ENCODE measurements around the gene EP400.

The EP400 gene

GRCh38 chr12:131928711-131929580, 20.8 kb upstream of the EP400 start, which contains the start of gene PUS1:
PUS1 (plus strand) TSS chr12:131929276; CDS start chr12:131929723, 447 bp downstream.
- WGBS, 2 experiments = 0 to 1% methylated on average over 79 to 82 of the region's 84 CpGs

GRCh38 chr12:131929581-131930456, 19.9 kb upstream of the EP400 start:
- Histone ChIP-seq H3K9me3 (ENCODE audit: control insufficient read depth, low read length) (no peaks in the 10 kb centered on the region), H3K4me3 (ENCODE audit: insufficient read depth, low read depth, low read length) (peak overlapping the region; percentile 76), H3K36me3 (ENCODE audit: control insufficient read depth, insufficient read depth, low read length) (peaks cover 18% of the 10 kb centered on the region), H3K27ac (ENCODE audit: insufficient read depth, low read depth, low read length, poor library complexity, severe bottlenecking) (peak overlapping the region; percentile 82), H3K27me3 (ENCODE audit: control insufficient read depth, insufficient read depth, low read length, poor library complexity, severe bottlenecking) (peaks cover 9% of the 10 kb centered on the region), H3K4me1 (ENCODE audit: control insufficient read depth, insufficient read depth, low read length) (no peaks in the 10 kb centered on the region)
- WGBS, 2 experiments = 1% methylated on average over 87 of the region's 87 CpGs

More at GRCh38 chr12:131928711-131929580, 20.8 kb upstream of the EP400 start, which contains the start of gene PUS1:
- Histone ChIP-seq H3K9me3 (ENCODE audit: control insufficient read depth, low read length) (no peaks in the 10 kb centered on the region), H3K4me3 (ENCODE audit: insufficient read depth, low read depth, low read length) (peak within 1 kb of the TSS; percentile 76), H3K27ac (ENCODE audit: insufficient read depth, low read depth, low read length, poor library complexity, severe bottlenecking) (peak within 1 kb of the TSS; percentile 82), H3K36me3 (ENCODE audit: control insufficient read depth, insufficient read depth, low read length) (peaks cover 18% of the 10 kb centered on the region), H3K4me1 (ENCODE audit: control insufficient read depth, insufficient read depth, low read length) (no peaks in the 10 kb centered on the region), H3K27me3 (ENCODE audit: control insufficient read depth, insufficient read depth, low read length, poor library complexity, severe bottlenecking) (peaks cover 9% of the 10 kb centered on the region)

- Histone ChIP-seq H3K27me3 (ENCODE audit: control insufficient read depth, insufficient read depth, low read length, poor library complexity, severe bottlenecking) (peaks cover 9% of the 10 kb centered on the region), H3K27ac (ENCODE audit: insufficient read depth, low read depth, low read length, poor library complexity, severe bottlenecking) (no peak overlapping the region), H3K4me3 (ENCODE audit: insufficient read depth, low read depth, low read length) (peak overlapping the region; percentile 76), H3K4me1 (ENCODE audit: control insufficient read depth, insufficient read depth, low read length) (no peaks in the 10 kb centered on the region), H3K36me3 (ENCODE audit: control insufficient read depth, insufficient read depth, low read length) (peaks cover 18% of the 10 kb centered on the region), H3K9me3 (ENCODE audit: control insufficient read depth, low read length) (no peaks in the 10 kb centered on the region)
- WGBS, 2 experiments = 78 to 84% methylated on average over 9 of the region's 9 CpGs
Measured at GRCh38 chr12:131930510-131930909, 19.2 kb upstream of the EP400 start.

- Histone ChIP-seq H3K27me3 (ENCODE audit: control insufficient read depth, insufficient read depth, low read length, poor library complexity, severe bottlenecking) (peaks cover 3% of the 10 kb centered on the region), H3K36me3 (ENCODE audit: control insufficient read depth, insufficient read depth, low read length) (peaks cover 18% of the 10 kb centered on the region), H3K4me3 (ENCODE audit: insufficient read depth, low read depth, low read length) (no peak overlapping the region), H3K27ac (ENCODE audit: insufficient read depth, low read depth, low read length, poor library complexity, severe bottlenecking) (no peak overlapping the region), H3K9me3 (ENCODE audit: control insufficient read depth, low read length) (no peaks in the 10 kb centered on the region), H3K4me1 (ENCODE audit: control insufficient read depth, insufficient read depth, low read length) (no peaks in the 10 kb centered on the region)
- WGBS, 2 experiments = 96 to 98% methylated on average over 6 of the region's 8 CpGs
Measured at GRCh38 chr12:131933387-131933786, 16.4 kb upstream of the EP400 start.

- Histone ChIP-seq H3K4me1 (ENCODE audit: control insufficient read depth, insufficient read depth, low read length) (no peaks in the 10 kb centered on the region), H3K4me3 (ENCODE audit: insufficient read depth, low read depth, low read length) (no peak overlapping the region), H3K9me3 (ENCODE audit: control insufficient read depth, low read length) (no peaks in the 10 kb centered on the region), H3K36me3 (ENCODE audit: control insufficient read depth, insufficient read depth, low read length) (peaks cover 18% of the 10 kb centered on the region), H3K27ac (ENCODE audit: insufficient read depth, low read depth, low read length, poor library complexity, severe bottlenecking) (no peak overlapping the region), H3K27me3 (ENCODE audit: control insufficient read depth, insufficient read depth, low read length, poor library complexity, severe bottlenecking) (no peaks in the 10 kb centered on the region)
- WGBS, 2 experiments = 95 to 96% methylated on average over 11 of the region's 11 CpGs
Measured at GRCh38 chr12:131934535-131934934, 15.2 kb upstream of the EP400 start.

- no peaks in the 10 kb centered on the region for H3K4me1 ChIP-seq (ENCODE audit: control insufficient read depth, insufficient read depth, low read length)
- H3K4me3 ChIP-seq (ENCODE audit: insufficient read depth, low read depth, low read length) = no peak overlapping the region
- WGBS, 2 experiments = 77 to 81% methylated on average over 7 of the region's 7 CpGs
- no peaks in the 10 kb centered on the region for H3K9me3 ChIP-seq (ENCODE audit: control insufficient read depth, low read length)
- no peak overlapping the region for H3K27ac ChIP-seq (ENCODE audit: insufficient read depth, low read depth, low read length, poor library complexity, severe bottlenecking)
- H3K36me3 ChIP-seq (ENCODE audit: control insufficient read depth, insufficient read depth, low read length) = peaks cover 21% of the 10 kb centered on the region
- H3K27me3 ChIP-seq (ENCODE audit: control insufficient read depth, insufficient read depth, low read length, poor library complexity, severe bottlenecking) = no peaks in the 10 kb centered on the region
Measured at GRCh38 chr12:131938082-131938481, 11.7 kb upstream of the EP400 start.

- H3K9me3 ChIP-seq (ENCODE audit: control insufficient read depth, low read length) = no peaks in the 10 kb centered on the region
- WGBS, 2 experiments = 95 to 96% methylated on average over 16 of the region's 16 CpGs
- no peak overlapping the region for H3K4me3 ChIP-seq (ENCODE audit: insufficient read depth, low read depth, low read length)
- H3K4me1 ChIP-seq (ENCODE audit: control insufficient read depth, insufficient read depth, low read length) = no peaks in the 10 kb centered on the region
- H3K27ac ChIP-seq (ENCODE audit: insufficient read depth, low read depth, low read length, poor library complexity, severe bottlenecking) = no peak overlapping the region
- no peaks in the 10 kb centered on the region for H3K27me3 ChIP-seq (ENCODE audit: control insufficient read depth, insufficient read depth, low read length, poor library complexity, severe bottlenecking)
- H3K36me3 ChIP-seq (ENCODE audit: control insufficient read depth, insufficient read depth, low read length) = peaks cover 24% of the 10 kb centered on the region
Measured at GRCh38 chr12:131939007-131939406, 10.7 kb upstream of the EP400 start.

- Histone ChIP-seq H3K36me3 (ENCODE audit: control insufficient read depth, insufficient read depth, low read length) (peaks cover 32% of the 10 kb centered on the region), H3K9me3 (ENCODE audit: control insufficient read depth, low read length) (no peaks in the 10 kb centered on the region), H3K4me3 (ENCODE audit: insufficient read depth, low read depth, low read length) (no peak overlapping the region), H3K4me1 (ENCODE audit: control insufficient read depth, insufficient read depth, low read length) (no peaks in the 10 kb centered on the region), H3K27ac (ENCODE audit: insufficient read depth, low read depth, low read length, poor library complexity, severe bottlenecking) (no peak overlapping the region), H3K27me3 (ENCODE audit: control insufficient read depth, insufficient read depth, low read length, poor library complexity, severe bottlenecking) (no peaks in the 10 kb centered on the region)
- 94 to 95% methylated on average over 8 of the region's 8 CpGs for WGBS, 2 experiments
Measured at GRCh38 chr12:131940141-131940547, 9.6 kb upstream of the EP400 start.

GRCh38 chr12:131941116-131941986, 8.4 kb upstream of the EP400 start:
- Histone ChIP-seq H3K36me3 (ENCODE audit: control insufficient read depth, insufficient read depth, low read length) (peaks cover 32% of the 10 kb centered on the region), H3K9me3 (ENCODE audit: control insufficient read depth, low read length) (no peaks in the 10 kb centered on the region), H3K27ac (ENCODE audit: insufficient read depth, low read depth, low read length, poor library complexity, severe bottlenecking) (no peak overlapping the region), H3K4me3 (ENCODE audit: insufficient read depth, low read depth, low read length) (no peak overlapping the region), H3K27me3 (ENCODE audit: control insufficient read depth, insufficient read depth, low read length, poor library complexity, severe bottlenecking) (no peaks in the 10 kb centered on the region), H3K4me1 (ENCODE audit: control insufficient read depth, insufficient read depth, low read length) (no peaks in the 10 kb centered on the region)
- WGBS, 2 experiments = 95 to 96% methylated on average over 46 of the region's 46 CpGs
